Right lobe of liver (tissue), 6 donors: Measurements from ENCODE around the gene MISP. TPM values are rescaled to one million over a fixed set of nuclear protein-coding genes. Genes with fewer than 3 reads are reported as not detected.

Source experiments
- ATAC-seq, 4 donors: fragments of 200-7000 bp; cut with Tn5 transposase; one replicate each; pipeline ENCODE4 v1.9.1; 2020; ENCODE audit warnings: mild to moderate bottlenecking in 4 of 4, moderate library complexity in 4 of 4
- DNase-seq, 3 donors: peaks; one replicate each; pipeline ENCODE4 v3.0.0-alpha.2; 2020
- H3K27ac ChIP-seq, 3 donors: fragments of 200-600 bp; one replicate each; pipeline ENCODE4 v1.8.0; 2022
- H3K27me3 ChIP-seq, 2 donors: fragments of 200-600 bp; one replicate each; pipeline ENCODE4 v1.8.0; 2022
- H3K36me3 ChIP-seq, 4 donors: fragments of 200-600 bp; sonication (generic) in 1 of 4; one replicate each; pipeline versions ENCODE4 v1.5.1 to v1.8.0; 2017 to 2022; ENCODE audit warnings: control low read depth in 1 of 4
- H3K4me1 ChIP-seq, 4 donors: fragments of 200-600 bp; sonication (generic) in 1 of 4; one replicate each; pipeline versions ENCODE4 v1.5.1 to v1.8.0; 2017 to 2022; ENCODE audit warnings: control low read depth in 1 of 4
- H3K4me3 ChIP-seq, 3 donors: fragments of 200-600 bp; one replicate each; pipeline ENCODE4 v1.8.0; 2022
- H3K9me3 ChIP-seq, 4 donors: fragments of 200-600 bp; sonication (generic) in 1 of 4; one replicate each; pipeline versions ENCODE4 v1.5.1 to v1.8.0; 2017 to 2022; ENCODE audit warnings: control low read depth in 1 of 4
- CTCF ChIP-seq, 4 donors: fragments of 200-600 bp in 3 of 4; fragments of 450-650 bp in 1 of 4; IDR thresholded peaks; one replicate each; pipeline versions ENCODE4 v1.5.1 to v1.8.0; 2016 to 2022; ENCODE audit warnings: antibody characterized with exemption in 4 of 4, mild to moderate bottlenecking in 2 of 4
- POLR2A ChIP-seq: fragments of 450-650 bp; IDR thresholded peaks from one replicate; pipeline ENCODE4 v1.6.1; 2017; ENCODE audit warnings: antibody characterized with exemption, mild to moderate bottlenecking
- WGBS: methylation state at CpG from one replicate; pipeline ENCODE4 v1.1.6; 2018; ENCODE audit warnings: low coverage, low lambda C conversion rate; ENCODE audit not compliant: insufficient coverage; ENCODE audit errors: missing lambda C conversion rate; 5-methylcytosine and 5-hydroxymethylcytosine counted together
- intact Hi-C, 2 donors: fragments of 100-400 bp; cut with DNase I; formaldehyde crosslinking; loops; one replicate each; pipeline versions ENCODE4 v1.11.2 to v1.14.1; 2022
- total RNA-seq, 6 experiments: library from RNA; depleted of rRNA in 2 of 6; stranded (reverse); fragments of >200 nt in 2 of 6; fragmentation: NEBNext Ultra II Directional in 3 of 6; extraction: Animal tissue kit (Norgen Biotek cat#: 25700) in 3 of 6; gene quantifications; one replicate each; pipeline versions ENCODE4 v1.1.0 to v1.2.4, GENCODE V29; 2016 to 2023
- donor health status: DM: no; HTN: yes; CAD: no.
- donor health status: DM: no; HTN: no; CAD: no.
- donor health status: DM: no; HTN: no; CAD: no.
- donor health status: DM: no; HTN: yes; CAD: no.
- donor health status: DM: no; HTN: yes; CAD: no.

Gene MISP
- total RNA-seq, 6 experiments from 2014 or later, result 0.09 TPM; not detected in 5

- intact Hi-C loops, result no loop called here
- WGBS, result 28% methylated on average over 18 of the region's 33 CpGs
- Histone ChIP-seq H3K27ac (peak overlapping the region; percentile 5 to 43 (median 24)), H3K9me3 (no peaks in the 10 kb centered on the region), H3K4me1 (no peaks in the 10 kb centered on the region), H3K27me3 (no peaks in the 10 kb centered on the region), H3K4me3 (no peak overlapping the region), H3K36me3 (no peaks in the 10 kb centered on the region)
- TF ChIP-seq CTCF (IDR thresholded peaks at IDR 0.05) (no peak), POLR2A (no peak)
- ATAC-seq (peak; percentile 63 to 73 (median 68)), DNase-seq (peak in 1 of 3 donors; percentile 49)
Measured at GRCh38 chr19:788983-789700, 38.2 kb downstream of the MISP start.

- DNase-seq (no peak), ATAC-seq (peak in 1 of 4 donors; percentile 18)
- 17% methylated on average over 1 of the region's 9 CpGs for whole genome bisulfite sequencing
- Histone ChIP-seq H3K27ac (peak overlapping the region; percentile 5 to 43 (median 24)), H3K4me3 (no peak overlapping the region), H3K4me1 (no peaks in the 10 kb centered on the region), H3K9me3 (no peaks in the 10 kb centered on the region), H3K27me3 (no peaks in the 10 kb centered on the region), H3K36me3 (no peaks in the 10 kb centered on the region)
- intact Hi-C loops, result no loop called here
- TF ChIP-seq CTCF (IDR thresholded peaks at IDR 0.05), result no peak
- TF ChIP-seq POLR2A, result no peak
Measured at GRCh38 chr19:789701-790060, 38.8 kb downstream of the MISP start.

GRCh38 chr19:791007-791566 lies 40.2 kb downstream of the MISP start:
- WGBS, result 64% methylated on average over 12 of the region's 26 CpGs
- Histone ChIP-seq H3K4me1 (no peaks in the 10 kb centered on the region), H3K36me3 (no peaks in the 10 kb centered on the region), H3K27me3 (no peaks in the 10 kb centered on the region), H3K9me3 (no peaks in the 10 kb centered on the region), H3K27ac (peak overlapping the region in 1 of 3 donors; percentile 29), H3K4me3 (no peak overlapping the region)
- no peak for TF ChIP-seq POLR2A
- no peak for TF ChIP-seq CTCF (IDR thresholded peaks at IDR 0.05)
- ATAC-seq (no peak), DNase-seq (no peak)
- intact Hi-C loops, result no loop called here

- Histone ChIP-seq H3K27me3 (no peaks in the 10 kb centered on the region), H3K9me3 (no peaks in the 10 kb centered on the region), H3K4me3 (no peak overlapping the region), H3K36me3 (no peaks in the 10 kb centered on the region), H3K27ac (peak overlapping the region in 2 of 3 donors; percentile 15 to 38), H3K4me1 (no peaks in the 10 kb centered on the region)
- ATAC-seq (peak in 1 of 4 donors; percentile 14), DNase-seq (peak in 1 of 3 donors; percentile 34)
- TF ChIP-seq CTCF (IDR thresholded peaks at IDR 0.05), result no peak
- TF ChIP-seq POLR2A, result no peak
- WGBS, result 44% methylated on average over 6 of the region's 8 CpGs
- intact Hi-C loops, result no loop called here
Measured at GRCh38 chr19:791567-792305, 40.8 kb downstream of the MISP start.
